ENCODE data around the gene LAPTM5. TPM values are rescaled to one million over a fixed set of nuclear protein-coding genes. Genes with fewer than 3 reads are reported as not detected.

Gene LAPTM5
- total and polyA plus RNA-seq, 2 of the 8 experiments (the other 6 are each of a cell fraction or from before 2014, with no cell fraction given), result 0.37 to 1.4 TPM

- no peak overlapping the region for H3K4me2 ChIP-seq (ENCODE audit: insufficient read depth in 1 of 2, low read depth in 2 of 2, low read length in 2 of 2)
- ChIA-PET CTCF (ENCODE audit: partially characterized antibody) (interaction anchor here (0.6 to 55.1 kb wide), 5 partner anchors 3 to 1458 kb away, joined by 3 to 1640 read pairs (median 3); partner anchors contain the start of genes LAPTM5 and MATN1), POLR2A (ENCODE audit: partially characterized antibody) (interaction anchor here (1.0 to 1.5 kb wide), 2 partner anchors 19 to 33 kb away, joined by 3 to 4 read pairs; no protein-coding TSS in a partner anchor)
- no peak overlapping the region for H2AFZ ChIP-seq (ENCODE audit: low read length)
- no peak overlapping the region for H3K9ac ChIP-seq (replicated peaks in 1 of 4; ENCODE audit: extremely low read depth in 1 of 4, low read depth in 3 of 4, low read length in 3 of 4)
- H4K8ac ChIP-seq (ENCODE audit: extremely low read depth, insufficient read depth, low read length), result no peak overlapping the region
- H3K4me3 ChIP-seq (ENCODE audit: extremely low read depth in 1 of 4, insufficient read depth in 2 of 4, low read depth in 3 of 4, low read length in 4 of 4), result no peak overlapping the region
- no peak overlapping the region for H3K14ac ChIP-seq (ENCODE audit: insufficient read length)
- no peaks in the 10 kb centered on the region for H3K36me3 ChIP-seq (ENCODE audit: control insufficient read depth in 2 of 4, insufficient read depth in 4 of 4, low read length in 3 of 4)
- no peak for DNase-seq (ENCODE audit: low read depth in 1 of 2, low spot score in 2 of 2)
- no peak overlapping the region for H3K56ac ChIP-seq (replicated peaks; ENCODE audit: insufficient read length, low read depth, low read length)
- H2BK12ac ChIP-seq (ENCODE audit: low read depth, low read length), result no peak overlapping the region
- no peaks in the 10 kb centered on the region for H3K79me2 ChIP-seq (ENCODE audit: control insufficient read depth in 1 of 2, insufficient read depth in 2 of 2, low read length in 2 of 2)
- H4K91ac ChIP-seq (replicated peaks; ENCODE audit: insufficient read length, low read length), result no peak overlapping the region
- no peak overlapping the region for H4K5ac ChIP-seq (ENCODE audit: insufficient read length, low read depth, low read length)
- TF ChIP-seq JUN (IDR thresholded peaks at IDR 0.05; ENCODE audit: low read depth, low read length) (no peak), RAD21 (IDR thresholded peaks at IDR 0.05 in 1 of 2, conservative IDR thresholded peaks at IDR 0.05 in 1 of 2; ENCODE audit: low read depth in 2 of 2, low read length in 2 of 2) (no peak), HDAC2 (IDR thresholded peaks at IDR 0.05; ENCODE audit: borderline replicate concordance in 1 of 2, low read depth in 2 of 2, low read length in 2 of 2) (no peak), BRCA1 (IDR thresholded peaks at IDR 0.05; ENCODE audit: low read depth, low read length) (no peak), ASH2L (IDR thresholded peaks at IDR 0.05; ENCODE audit: low read length) (no peak), SP4 (IDR thresholded peaks at IDR 0.05; ENCODE audit: low read length) (no peak), TCF12 (IDR thresholded peaks at IDR 0.05; ENCODE audit: low read depth, low read length) (no peak), SAP30 (IDR thresholded peaks at IDR 0.05; ENCODE audit: insufficient read depth, insufficient replicate concordance, low read length) (no peak), RXRA (IDR thresholded peaks at IDR 0.05; ENCODE audit: insufficient read depth, low read depth, low read length) (no peak)
- H2BK5ac ChIP-seq (ENCODE audit: low read depth, low read length), result no peak overlapping the region
- no peak overlapping the region for H2BK120ac ChIP-seq (replicated peaks; ENCODE audit: low read depth, low read length)
- H4K20me1 ChIP-seq (replicated peaks in 1 of 2; ENCODE audit: control insufficient read depth in 1 of 2, insufficient read depth in 2 of 2, low read length in 2 of 2), result no peaks in the 10 kb centered on the region
- no peak overlapping the region for H2BK20ac ChIP-seq (ENCODE audit: low read length)
- no peak for FAIRE-seq
- no peaks in the 10 kb centered on the region for H3K9me3 ChIP-seq (ENCODE audit: insufficient read depth in 2 of 2, low read depth in 1 of 2, low read length in 1 of 2)
- H3K4me1 ChIP-seq (replicated peaks in 1 of 4; ENCODE audit: control insufficient read depth in 3 of 4, insufficient read depth in 4 of 4, low read length in 3 of 4), result peaks cover 0 to 8% (median 2%) of the 10 kb centered on the region in 4 experiments; a peak in 4 of 7 replicates
- H3K27me3 ChIP-seq (replicated peaks in 1 of 4; ENCODE audit: control insufficient read depth in 3 of 4, extremely low read depth in 1 of 4, insufficient read depth in 3 of 4, low read length in 3 of 4), result no peaks in the 10 kb centered on the region
- no peak overlapping the region for H2BK15ac ChIP-seq (ENCODE audit: low read length)
- H3K27ac ChIP-seq (ENCODE audit: low read depth, low read length), result no peak overlapping the region
- H3K23me2 ChIP-seq (ENCODE audit: low read depth, low read length), result no peaks in the 10 kb centered on the region; the same call in 1 of the 2 replicates
- no peak overlapping the region for H2AK5ac ChIP-seq (ENCODE audit: low read depth, low read length)
- no peak overlapping the region for H3K4ac ChIP-seq (replicated peaks; ENCODE audit: insufficient read length, low read depth, low read length)
- whole genome bisulfite sequencing, 2 experiments (ENCODE audit: extremely low coverage in 1 of 2, insufficient coverage in 1 of 2, insufficient read length in 1 of 2, insufficient replicate concordance in 2 of 2, low coverage in 1 of 2, low lambda C conversion rate in 2 of 2, missing lambda C conversion rate in 1 of 2), result 86% methylated on average over 7 of the region's 7 CpGs; no CpG with 5 or more reads in 1 of the 2 experiments
- no peak overlapping the region for H3K23ac ChIP-seq (ENCODE audit: insufficient read length)
- no peak overlapping the region for H3K18ac ChIP-seq (ENCODE audit: extremely low read depth, low read length)
- no peaks in the 10 kb centered on the region for H3K79me1 ChIP-seq (ENCODE audit: low read depth, low read length)
These were observed 5.5 kb upstream of the LAPTM5 start for GRCh38 chr1:30762930-30763650.
